SH-SY5Y (cell line): ENCODE results near the gene HGS.

Experiments used
- GATA2 ChIP-seq: IDR thresholded peaks from 2 replicates; pipeline ENCODE4 v1.6.1; 2011; ENCODE audit warnings: mild to moderate bottlenecking, low read depth, low read length
- GATA3 ChIP-seq: IDR thresholded peaks from 2 replicates; pipeline ENCODE4 v1.6.1; 2011; ENCODE audit warnings: low read depth, mild to moderate bottlenecking, low read length, moderate library complexity

GRCh38 chr17:81648707-81649085 lies 35.1 kb upstream of the HGS start:
- no peak for TF ChIP-seq GATA3
- TF ChIP-seq GATA2: no peak
